ENCODE results near the gene NMNAT3. TPM values are rescaled to one million over a fixed set of nuclear protein-coding genes. Genes with fewer than 3 reads are reported as not detected.

Gene NMNAT3
- total RNA-seq, 1 donor from 2014 or later, result 3.9 TPM

DNA sequence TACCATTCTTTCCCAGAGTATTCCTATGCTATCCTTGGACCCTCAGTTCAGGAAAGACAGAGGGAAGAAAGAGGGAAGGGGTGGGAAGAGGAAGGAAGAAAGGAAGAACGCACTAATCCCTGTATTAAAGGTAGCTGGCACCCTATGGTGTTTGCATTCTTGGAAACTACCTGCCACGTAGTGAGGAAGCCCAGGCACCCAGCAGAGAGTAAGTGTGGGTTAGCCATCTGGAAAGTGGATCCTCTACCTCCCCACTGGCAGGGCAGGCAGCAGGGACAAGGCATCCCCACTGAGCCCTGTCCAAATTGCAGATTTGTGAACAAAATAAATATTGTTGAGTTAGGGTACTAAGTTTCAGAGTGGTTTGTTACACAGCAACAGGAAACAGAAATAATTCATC lies 147.1 kb downstream of the NMNAT3 start:
- TF ChIP-seq, protein P1, sequence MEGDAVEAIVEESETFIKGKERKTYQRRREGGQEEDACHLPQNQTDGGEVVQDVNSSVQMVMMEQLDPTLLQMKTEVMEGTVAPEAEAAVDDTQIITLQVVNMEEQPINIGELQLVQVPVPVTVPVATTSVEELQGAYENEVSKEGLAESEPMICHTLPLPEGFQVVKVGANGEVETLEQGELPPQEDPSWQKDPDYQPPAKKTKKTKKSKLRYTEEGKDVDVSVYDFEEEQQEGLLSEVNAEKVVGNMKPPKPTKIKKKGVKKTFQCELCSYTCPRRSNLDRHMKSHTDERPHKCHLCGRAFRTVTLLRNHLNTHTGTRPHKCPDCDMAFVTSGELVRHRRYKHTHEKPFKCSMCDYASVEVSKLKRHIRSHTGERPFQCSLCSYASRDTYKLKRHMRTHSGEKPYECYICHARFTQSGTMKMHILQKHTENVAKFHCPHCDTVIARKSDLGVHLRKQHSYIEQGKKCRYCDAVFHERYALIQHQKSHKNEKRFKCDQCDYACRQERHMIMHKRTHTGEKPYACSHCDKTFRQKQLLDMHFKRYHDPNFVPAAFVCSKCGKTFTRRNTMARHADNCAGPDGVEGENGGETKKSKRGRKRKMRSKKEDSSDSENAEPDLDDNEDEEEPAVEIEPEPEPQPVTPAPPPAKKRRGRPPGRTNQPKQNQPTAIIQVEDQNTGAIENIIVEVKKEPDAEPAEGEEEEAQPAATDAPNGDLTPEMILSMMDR (IDR thresholded peaks at IDR 0.05; ENCODE audit: insufficient read depth, low read length, severe bottlenecking), result no peak
- Histone ChIP-seq H3K4me3 (ENCODE audit: low read depth, low read length) (no peak overlapping the region), H3K36me3 (ENCODE audit: control insufficient read depth, insufficient read depth, low read length) (peaks cover 1% of the 10 kb centered on the region), H3K27me3 (ENCODE audit: control insufficient read depth, insufficient read depth, low read length) (no peaks in the 10 kb centered on the region)
- no peak for FAIRE-seq
- DNase-seq (ENCODE audit: low read depth), result no peak

DNA sequence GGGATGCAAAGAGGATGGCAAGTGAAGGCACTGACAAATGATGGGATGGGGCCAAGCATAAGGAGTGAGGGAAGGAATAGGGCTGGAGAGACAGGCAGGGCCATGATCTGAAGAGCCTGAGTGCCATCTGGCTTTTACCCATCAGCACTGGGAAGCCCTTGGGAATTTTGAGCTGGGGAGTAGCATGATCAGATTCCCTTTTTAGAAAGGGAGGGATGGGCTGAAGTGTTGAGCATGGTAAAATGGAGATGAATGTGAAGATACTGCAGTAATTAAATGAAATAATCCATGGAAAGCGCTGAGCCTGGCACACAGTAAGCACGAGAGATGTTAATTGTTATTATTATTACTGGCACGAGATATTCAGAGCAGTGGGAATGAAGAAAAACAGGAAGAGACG lies 148.1 kb downstream of the NMNAT3 start:
- TF ChIP-seq, protein P1 (IDR thresholded peaks at IDR 0.05; ENCODE audit: insufficient read depth, low read length, severe bottlenecking), result no peak
- DNase-seq (ENCODE audit: low read depth) (no peak), FAIRE-seq (no peak)
- H3K36me3 ChIP-seq (ENCODE audit: control insufficient read depth, insufficient read depth, low read length), result peaks cover 1% of the 10 kb centered on the region
- H3K4me3 ChIP-seq (ENCODE audit: low read depth, low read length), result no peak overlapping the region
- no peaks in the 10 kb centered on the region for H3K27me3 ChIP-seq (ENCODE audit: control insufficient read depth, insufficient read depth, low read length)

DNA sequence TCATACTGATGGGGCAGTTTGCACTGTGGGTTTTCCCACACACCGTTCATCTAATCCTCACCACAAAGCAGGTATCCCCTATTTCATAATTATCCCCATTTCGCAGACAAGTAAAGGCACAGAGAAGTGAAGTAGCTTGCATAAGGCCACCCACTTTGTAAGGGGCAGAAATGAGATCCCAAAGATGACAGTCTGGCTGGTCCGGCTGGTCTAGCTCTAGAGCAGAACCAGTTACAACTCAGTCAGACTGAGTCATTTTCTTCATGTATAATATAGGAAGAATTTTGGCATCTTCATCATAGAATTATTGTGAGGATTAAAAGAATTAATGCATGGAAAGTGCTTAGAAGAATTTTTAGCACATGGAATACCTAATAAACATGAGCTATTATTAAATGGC lies 148.8 kb downstream of the NMNAT3 start:
- Histone ChIP-seq H3K27me3 (ENCODE audit: control insufficient read depth, insufficient read depth, low read length) (no peaks in the 10 kb centered on the region), H3K4me3 (ENCODE audit: low read depth, low read length) (no peak overlapping the region), H3K36me3 (ENCODE audit: control insufficient read depth, insufficient read depth, low read length) (peaks cover 1% of the 10 kb centered on the region)
- TF ChIP-seq, protein P1 (IDR thresholded peaks at IDR 0.05; ENCODE audit: insufficient read depth, low read length, severe bottlenecking), result no peak
- FAIRE-seq, result no peak
- DNase-seq (ENCODE audit: low read depth), result peak; percentile 77

DNA sequence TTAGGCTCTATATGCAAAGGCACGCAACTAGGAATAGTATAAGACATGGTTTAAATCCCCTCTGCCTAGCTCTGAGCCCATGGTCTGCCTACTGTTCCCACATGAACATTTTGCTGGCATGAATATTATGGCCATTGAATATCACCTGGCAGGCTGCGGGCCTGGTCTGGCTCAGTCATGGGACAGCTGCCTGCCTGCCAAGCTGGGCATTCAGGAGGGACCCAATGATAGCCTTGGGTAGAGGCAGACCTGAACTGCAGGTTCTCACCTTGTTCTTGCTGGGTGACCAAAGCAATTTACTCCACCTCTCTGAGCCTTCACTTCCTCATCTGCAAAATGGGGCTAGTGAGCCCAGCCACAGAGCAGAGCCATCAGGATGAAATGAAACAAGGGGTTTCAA lies 149.5 kb downstream of the NMNAT3 start:
- DNase-seq (ENCODE audit: low read depth) (no peak), FAIRE-seq (no peak)
- peaks cover 1% of the 10 kb centered on the region for H3K36me3 ChIP-seq (ENCODE audit: control insufficient read depth, insufficient read depth, low read length)
- no peaks in the 10 kb centered on the region for H3K27me3 ChIP-seq (ENCODE audit: control insufficient read depth, insufficient read depth, low read length)
- TF ChIP-seq, protein P1 (IDR thresholded peaks at IDR 0.05; ENCODE audit: insufficient read depth, low read length, severe bottlenecking), result no peak
- H3K4me3 ChIP-seq (ENCODE audit: low read depth, low read length), result no peak overlapping the region

DNA sequence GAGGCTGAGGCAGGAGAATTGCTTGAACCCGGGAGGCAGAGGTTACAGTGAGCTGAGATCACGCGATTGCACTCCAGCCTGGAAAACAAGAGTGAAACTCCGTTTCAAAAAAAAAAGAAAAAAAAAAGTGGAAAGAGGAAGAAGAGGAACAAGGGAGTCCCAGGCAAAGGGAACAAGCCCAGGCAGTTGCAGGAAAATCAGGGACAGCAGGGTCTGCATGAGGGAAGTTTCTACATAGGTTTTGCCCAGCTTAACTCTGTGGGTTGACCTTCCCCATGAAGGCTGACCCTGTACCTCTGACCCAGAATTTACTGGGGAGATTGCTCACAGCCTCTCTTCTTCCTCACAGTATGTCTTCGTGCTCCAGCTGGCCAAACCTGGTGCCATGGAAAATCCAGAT lies 150.5 kb downstream of the NMNAT3 start:
- peaks cover 1% of the 10 kb centered on the region for H3K36me3 ChIP-seq (ENCODE audit: control insufficient read depth, insufficient read depth, low read length)
- H3K4me3 ChIP-seq (ENCODE audit: low read depth, low read length), result no peak overlapping the region
- DNase-seq (ENCODE audit: low read depth) (no peak), FAIRE-seq (no peak)
- TF ChIP-seq, protein P1 (IDR thresholded peaks at IDR 0.05; ENCODE audit: insufficient read depth, low read length, severe bottlenecking), result no peak
- no peaks in the 10 kb centered on the region for H3K27me3 ChIP-seq (ENCODE audit: control insufficient read depth, insufficient read depth, low read length)

DNA sequence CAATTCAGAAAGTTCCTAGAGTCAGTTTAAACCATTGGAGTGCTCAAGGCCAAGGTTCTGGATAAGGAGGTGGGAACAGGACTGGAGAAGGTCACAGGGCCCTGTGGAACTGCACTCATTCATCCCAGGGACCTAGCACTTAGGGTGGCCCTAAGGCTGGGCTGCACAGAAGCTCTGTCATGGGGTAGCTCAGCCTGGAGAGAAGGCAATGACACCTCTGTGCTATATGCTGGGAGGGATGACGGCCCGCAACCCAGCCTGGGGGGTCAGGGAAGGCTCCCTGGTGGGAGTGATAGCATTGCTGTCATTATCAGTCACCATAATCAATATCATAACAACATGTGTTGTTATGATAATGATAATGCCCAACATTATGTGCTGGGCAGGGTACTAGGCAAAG lies 151.6 kb downstream of the NMNAT3 start:
- FAIRE-seq, result no peak

More for the DNA sequence above, 151.6 kb downstream of the NMNAT3 start:
- no peak for DNase-seq (ENCODE audit: low read depth)
- peaks cover 1% of the 10 kb centered on the region for H3K36me3 ChIP-seq (ENCODE audit: control insufficient read depth, insufficient read depth, low read length)
- H3K27me3 ChIP-seq (ENCODE audit: control insufficient read depth, insufficient read depth, low read length), result no peaks in the 10 kb centered on the region
- TF ChIP-seq, protein P1 (IDR thresholded peaks at IDR 0.05; ENCODE audit: insufficient read depth, low read length, severe bottlenecking), result no peak
- no peak overlapping the region for H3K4me3 ChIP-seq (ENCODE audit: low read depth, low read length)
